Central memory CD4-positive, alpha-beta T cell (primary cell): ENCODE results near the gene RAB36.

Experiments
- DNase-seq: peaks from one replicate; pipeline ENCODE4 v3.0.0; 2022
- total RNA-seq, 3 experiments: gene quantifications; one replicate each; lab custom pipeline; 2026; lab: John Stamatoyannopoulos, UW

The RAB36 gene
- total RNA-seq: 0.32 to 1.5 (median 0.82) reads per million in 3 experiments

DNA sequence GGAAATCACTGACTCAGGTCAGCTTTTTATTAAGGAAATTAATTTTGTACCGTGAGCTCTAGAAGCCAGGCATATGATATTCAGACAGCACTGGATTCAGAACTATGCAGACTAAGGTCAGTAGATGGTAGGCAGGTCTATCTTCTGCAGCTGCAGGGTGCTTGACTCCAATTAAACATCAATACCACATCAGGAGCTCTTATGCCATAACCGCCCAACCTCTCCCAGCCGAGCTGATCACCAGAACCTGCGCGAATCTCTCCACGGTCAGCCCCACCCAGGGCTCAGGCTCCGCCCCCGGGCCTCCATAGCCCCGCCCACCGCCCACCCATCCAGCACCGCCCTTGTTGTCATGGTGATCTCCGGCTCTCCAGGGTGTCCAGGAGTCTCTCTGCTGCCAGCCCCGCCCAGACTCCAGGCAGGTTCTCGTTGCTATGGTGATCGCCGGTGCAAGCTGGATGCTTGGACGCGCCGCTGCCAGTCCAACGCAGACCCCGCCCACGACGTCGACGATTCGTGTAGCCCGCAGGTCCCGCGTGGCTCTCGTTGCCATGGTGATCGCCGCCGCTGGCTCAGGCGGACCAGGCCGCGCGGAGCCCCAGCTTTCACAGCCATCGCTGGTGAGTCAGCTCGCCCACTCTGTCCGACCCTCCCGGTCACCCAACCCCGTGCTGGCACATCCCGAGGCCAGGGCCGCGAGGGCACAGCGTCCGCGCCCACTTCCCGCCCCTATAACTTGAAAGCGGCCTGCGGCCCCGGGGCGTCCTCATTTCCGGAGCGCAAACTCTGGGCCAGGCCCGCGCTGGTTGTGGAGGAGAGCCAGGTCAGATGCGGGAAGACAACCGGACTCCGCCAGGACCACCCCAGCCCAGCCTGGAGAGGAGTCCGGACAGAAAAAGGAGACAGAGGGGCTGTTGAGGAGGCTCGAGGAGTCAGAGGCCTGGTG, at the start of gene RAB36:
Gene RAB36 (plus strand): TSS at position 546 of the 946 bp plus-strand sequence. CDS start 1,140 bp downstream, outside the sequence.
- peak; percentile 92 for DNase-seq

GRCh38 chr22:23095733-23096342, 49.4 kb upstream of the RAB36 start:
- DNase-seq: no peak

DNA sequence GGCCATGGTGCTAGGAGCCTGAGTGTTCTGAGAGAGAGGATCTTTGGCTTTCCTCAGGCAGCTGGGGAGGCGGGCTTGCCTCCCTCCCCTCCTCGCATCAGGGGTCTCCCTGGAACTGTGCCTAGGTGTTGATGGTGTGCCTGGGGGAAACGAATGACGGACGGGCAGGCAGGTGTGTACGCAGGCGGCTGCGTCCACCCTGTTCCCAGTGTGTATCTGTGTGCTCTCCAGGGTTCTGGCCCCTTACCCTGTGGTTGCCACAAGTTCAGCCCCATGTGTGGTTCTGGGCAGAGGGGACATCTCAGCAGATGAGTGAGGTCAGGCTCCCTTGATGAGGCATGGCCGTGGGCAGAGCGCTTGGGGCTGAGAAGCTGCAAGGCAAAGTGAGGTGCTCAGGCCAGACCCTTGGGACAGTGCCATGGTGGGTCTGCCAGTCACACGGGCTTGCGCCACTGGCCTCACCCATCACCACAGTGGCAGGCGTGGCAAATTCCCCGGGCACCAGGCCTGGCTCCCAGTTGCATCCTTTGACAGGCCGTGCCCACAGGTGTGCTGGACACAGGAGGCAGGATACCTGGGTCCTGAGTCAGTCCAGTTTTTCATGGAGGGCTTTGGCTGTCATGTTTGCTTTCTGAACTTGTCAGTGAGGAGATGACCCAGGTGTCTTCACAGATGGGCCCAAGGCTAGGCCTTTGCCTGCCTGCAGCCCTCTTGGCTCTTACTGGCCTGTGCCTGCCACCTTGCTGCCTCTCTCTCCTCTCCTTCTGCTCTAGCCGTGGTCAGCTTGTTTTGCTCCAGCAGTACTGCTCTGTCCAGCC, 47.7 kb upstream of the RAB36 start:
- DNase-seq: no peak

GRCh38 chr22:23098230-23098705, 47.0 kb upstream of the RAB36 start:
- DNase-seq: no peak

DNA sequence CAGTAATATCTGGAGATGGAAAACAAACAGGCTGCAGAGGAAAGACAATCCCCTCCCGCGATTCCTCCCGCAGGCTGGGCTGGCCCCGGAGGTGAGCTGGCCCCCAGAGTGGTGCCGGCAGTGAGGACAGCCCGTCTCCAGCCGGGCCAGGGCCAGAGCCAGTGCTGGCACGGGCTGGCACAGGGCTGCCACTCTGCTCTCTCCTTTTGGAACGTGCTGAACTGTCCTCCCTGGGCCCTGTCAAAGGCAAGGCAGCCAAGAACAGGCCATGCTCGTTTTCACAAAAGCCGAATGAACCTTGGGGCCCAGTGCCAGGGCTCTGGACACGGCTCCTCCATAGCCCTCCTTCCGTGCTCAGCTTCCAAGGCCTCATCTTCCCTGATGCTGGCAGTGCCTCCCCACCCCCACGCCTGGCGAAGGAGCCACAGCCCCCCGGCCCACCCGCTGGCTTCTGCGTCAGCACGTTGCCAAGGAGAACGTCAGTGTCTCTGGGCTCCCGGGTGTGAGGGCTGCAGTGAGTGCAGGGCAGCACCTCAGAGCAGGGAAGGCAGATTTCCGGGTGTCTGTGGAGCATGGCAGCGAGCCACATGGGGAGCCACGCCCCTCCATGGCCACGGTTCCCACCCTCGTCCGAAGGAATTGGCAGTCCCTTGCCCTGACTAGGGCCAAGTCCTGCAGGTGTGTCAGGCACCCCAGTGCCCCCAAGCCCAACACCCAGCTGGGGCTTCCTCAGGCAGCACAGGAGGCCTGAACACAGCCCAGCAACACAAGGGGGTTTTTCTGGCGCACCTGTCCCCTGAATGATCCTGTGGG, 46.4 kb upstream of the RAB36 start:
- DNase-seq: no peak

- DNase-seq: no peak
Measured at GRCh38 chr22:23099531-23099804, 45.8 kb upstream of the RAB36 start.

DNA sequence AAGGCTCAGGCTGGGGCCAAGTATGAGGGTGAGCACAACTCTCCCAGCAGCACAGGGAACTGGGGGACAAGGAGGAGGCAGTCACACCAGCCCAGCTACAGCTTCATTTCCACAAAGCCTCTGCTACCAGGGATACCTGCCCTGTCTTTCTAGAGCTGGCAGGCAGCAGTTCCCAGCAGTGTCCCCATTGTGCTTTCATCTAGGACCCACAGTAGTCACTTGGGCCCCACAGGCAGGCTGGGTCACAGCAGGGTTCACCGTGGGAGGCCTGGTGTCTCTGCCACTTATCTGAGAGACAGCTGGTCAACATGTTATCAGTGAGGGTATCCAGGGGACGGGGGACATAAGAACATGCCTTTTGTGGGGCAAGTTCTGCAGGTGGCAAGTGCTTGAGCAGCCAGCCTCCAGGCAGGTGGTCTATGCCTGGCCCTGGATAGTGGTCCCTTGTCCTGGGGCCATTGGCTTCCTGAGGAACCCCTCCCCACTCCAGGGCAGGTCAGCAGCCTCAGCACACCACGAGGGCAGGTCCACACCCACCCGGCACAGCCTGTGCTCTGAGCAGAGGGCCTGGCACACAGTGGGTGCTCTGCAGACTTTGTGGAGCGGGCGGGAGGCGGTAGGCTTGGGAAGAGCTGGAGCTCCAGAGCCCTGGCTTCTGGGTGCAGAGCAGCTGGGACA, 45.0 kb upstream of the RAB36 start:
- DNase-seq: no peak

- DNase-seq: no peak
Measured at GRCh38 chr22:23101524-23101923, 43.8 kb upstream of the RAB36 start.

DNA sequence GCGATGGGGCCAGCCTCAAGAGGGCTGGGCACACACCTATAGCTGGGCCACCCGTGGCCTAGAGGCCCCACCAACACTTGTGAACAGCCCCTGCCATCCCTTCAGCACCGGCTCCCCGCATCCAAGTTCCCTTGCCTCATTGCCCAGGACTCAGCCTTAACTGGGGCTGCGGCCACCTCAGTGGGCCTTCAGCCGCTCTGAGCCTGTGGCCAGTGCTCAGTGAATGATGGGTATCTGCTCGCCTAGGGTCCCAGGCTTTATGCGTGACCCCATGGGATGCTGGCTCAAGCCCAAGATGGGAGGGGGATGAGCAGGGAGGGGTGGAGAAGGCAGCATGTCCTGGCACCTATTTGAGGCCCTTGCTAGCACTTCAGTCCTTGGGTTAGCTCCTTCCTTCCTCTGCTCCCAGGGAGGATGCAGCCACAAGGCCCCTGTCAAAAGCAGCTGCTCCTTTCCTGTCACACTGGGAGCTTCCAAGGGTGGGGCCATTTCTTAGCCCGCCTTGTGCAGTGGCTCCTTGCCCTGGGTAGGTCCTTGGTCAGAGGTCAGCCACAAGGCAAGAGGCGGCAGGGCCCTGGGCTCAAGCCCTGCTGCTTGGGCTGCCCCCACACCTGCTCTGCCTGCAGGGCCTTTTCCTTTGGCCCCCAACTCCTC, 43.1 kb upstream of the RAB36 start:
- DNase-seq: no peak

GRCh38 chr22:23102776-23103175, 42.5 kb upstream of the RAB36 start:
- no peak for DNase-seq

DNA sequence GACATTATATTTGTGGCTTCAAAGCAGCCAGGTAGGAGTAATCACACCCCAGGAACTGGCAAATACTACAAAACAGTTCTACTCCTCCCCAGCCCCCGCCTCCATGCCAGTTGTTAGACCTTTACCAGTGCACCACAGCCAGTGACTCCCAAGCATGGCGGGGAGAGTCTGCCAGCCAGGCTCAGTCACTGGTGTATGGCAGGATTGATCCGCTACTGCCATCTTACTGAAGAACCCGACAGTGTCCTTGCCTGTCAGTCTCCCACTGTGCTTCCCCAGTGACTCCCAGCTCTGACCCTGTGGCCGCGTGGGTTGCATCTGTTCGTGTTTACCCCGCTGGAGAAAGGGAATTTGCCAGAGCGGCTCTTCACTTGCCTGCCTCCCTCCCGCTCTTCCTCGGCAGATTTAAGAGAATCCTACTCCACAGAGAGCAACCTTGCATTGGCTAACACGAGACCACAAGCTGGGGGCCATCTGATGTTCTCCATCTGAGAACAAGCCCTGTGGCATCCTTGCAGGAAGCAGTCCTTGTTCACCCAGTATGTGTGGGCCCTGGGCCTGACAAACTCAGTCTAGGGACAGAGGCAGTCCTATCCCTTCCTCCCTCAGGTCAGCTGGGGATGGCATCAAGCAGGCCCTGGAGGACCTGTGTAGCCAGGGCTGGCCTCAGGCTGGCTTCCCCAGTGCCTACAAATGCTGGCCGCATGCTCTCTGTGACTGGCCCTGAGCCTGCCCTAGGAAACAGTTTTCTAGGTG, 41.9 kb upstream of the RAB36 start:
- no peak for DNase-seq

- DNase-seq: no peak
Measured at GRCh38 chr22:23104187-23104971, 40.9 kb upstream of the RAB36 start.

- DNase-seq: no peak
Measured at GRCh38 chr22:23105304-23105703, 40.0 kb upstream of the RAB36 start.

- no peak for DNase-seq
Measured at GRCh38 chr22:23105919-23106318, 39.4 kb upstream of the RAB36 start.

DNA sequence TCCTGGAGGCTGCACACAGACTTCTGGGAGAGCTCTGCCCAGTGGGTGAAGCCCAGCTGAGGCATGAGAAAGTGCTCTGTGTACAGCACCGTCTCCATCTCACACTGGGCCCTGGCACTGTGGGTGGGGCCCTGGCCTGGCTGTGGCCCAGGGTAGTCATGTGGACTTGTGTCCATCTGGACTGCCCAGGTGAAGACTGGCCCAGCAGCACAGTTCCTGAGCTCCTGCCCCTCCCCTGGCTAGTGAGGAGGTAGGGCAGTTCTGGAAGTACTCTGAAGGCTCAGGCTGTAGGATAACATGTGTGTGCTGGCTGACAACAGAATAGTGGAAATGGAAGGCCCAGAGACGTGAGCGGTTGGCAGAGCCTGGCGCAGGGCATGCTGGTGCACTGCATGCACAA, 38.9 kb upstream of the RAB36 start:
- no peak for DNase-seq

DNA sequence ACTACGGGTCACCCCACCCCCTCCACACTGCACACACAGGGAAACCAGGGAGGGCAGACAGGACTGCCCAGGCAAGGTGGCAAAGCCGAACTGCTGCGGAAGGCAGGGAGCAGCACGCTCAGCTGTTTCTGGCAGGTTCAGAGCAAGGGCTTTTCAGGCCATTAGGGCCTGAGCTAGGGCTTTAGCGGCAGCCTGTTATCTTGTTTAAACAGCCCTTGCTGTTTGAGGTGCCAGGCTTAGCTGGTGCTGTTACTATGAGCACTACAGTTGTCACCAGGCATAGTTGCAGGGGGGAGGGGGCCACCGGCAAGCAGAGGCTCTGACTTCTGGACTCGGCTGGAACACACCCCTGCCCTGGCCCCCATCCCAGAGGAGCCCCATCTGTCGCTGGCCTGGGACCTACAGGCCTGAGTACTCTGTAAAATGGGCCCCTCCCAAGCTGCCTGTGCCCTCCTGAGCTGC, 38.3 kb upstream of the RAB36 start:
- no peak for DNase-seq

DNA sequence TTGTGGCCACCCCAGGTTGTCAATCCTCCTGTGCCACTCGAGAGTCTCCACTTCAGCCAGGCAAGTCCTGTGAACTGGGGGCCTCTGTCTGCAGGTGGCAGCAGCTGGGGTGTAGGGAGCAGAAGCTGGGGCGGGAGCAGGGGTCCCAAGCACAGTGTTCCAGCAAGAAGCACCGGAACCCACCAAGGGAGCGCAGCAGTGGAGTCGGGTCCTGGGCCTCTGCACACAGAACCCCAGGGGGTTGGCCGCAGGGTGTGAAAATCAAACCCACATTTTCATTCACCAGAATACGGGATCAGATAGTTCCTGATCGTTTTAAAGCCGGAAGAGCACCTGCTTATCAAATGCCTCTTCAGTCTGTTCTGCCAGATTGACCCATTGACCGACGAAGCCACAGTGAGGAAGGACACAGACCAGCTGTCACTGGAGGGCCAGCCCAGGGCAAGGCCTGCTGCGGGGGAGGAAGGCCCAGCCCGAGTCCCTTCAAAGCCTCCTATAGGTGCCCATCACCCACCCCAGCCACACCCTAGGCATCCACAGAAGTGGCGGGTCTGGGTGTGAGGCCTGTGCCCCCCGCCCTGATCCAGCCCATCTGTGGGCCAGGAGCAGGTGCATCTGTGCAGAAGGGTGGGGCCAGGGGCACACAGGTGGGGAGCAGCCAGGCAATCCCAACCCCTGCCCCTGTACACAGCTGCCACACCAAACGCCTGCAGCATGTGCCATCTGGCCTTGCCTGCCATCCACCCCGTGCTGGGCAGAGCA, 37.6 kb upstream of the RAB36 start:
- DNase-seq: no peak

GRCh38 chr22:23108249-23109078, 36.8 kb upstream of the RAB36 start:
- DNase-seq: no peak
